Renal pelvis (tissue), 12 donors: ENCODE measurements around the gene STK38L. TPM values are rescaled to one million over a fixed set of nuclear protein-coding genes. Genes with fewer than 3 reads are reported as not detected.

ENCODE experiments used
- DNase-seq: peaks from one replicate; pipeline ENCODE4 v3.0.0-alpha.2; 2013
- long read RNA-seq, 16 experiments: transcript quantifications; one replicate each; lab custom pipeline, GENCODE V29; 2026
- polyA plus RNA-seq, 3 donors: library from polyadenylated mRNA; unstranded; fragments of 120-200 nt; gene quantifications; one replicate each; pipeline ENCODE4 v1.2.1, GENCODE V29; 2013; ENCODE audit not compliant: insufficient read length in 3 of 3

The STK38L gene
- polyA plus RNA-seq, result 10 to 100 TPM; 37.5 to 43.4 (median 38.7) TPM
- long read RNA-seq, donor 1, full-length matches to known transcripts, result 1 of 31 reads
- long read RNA-seq, donor 1, partial matches to known transcripts, result 30 of 31 reads
- long read RNA-seq, donor 1, other reads (novel, unspliced or antisense), result 0 of 31 reads
- long read RNA-seq, donor 2, full-length matches to known transcripts, result 5 of 5 reads
- long read RNA-seq, donor 2, partial matches to known transcripts, result 0 of 5 reads
- long read RNA-seq, donor 2, other reads (novel, unspliced or antisense), result 0 of 5 reads
- long read RNA-seq, donor 3, full-length matches to known transcripts, result 9 of 9 reads
- long read RNA-seq, donor 3, partial matches to known transcripts, result 0 of 9 reads
- long read RNA-seq, donor 3, other reads (novel, unspliced or antisense), result 0 of 9 reads
- long read RNA-seq, donor 4, full-length matches to known transcripts, result 1 of 1 reads
- long read RNA-seq, donor 4, partial matches to known transcripts, result 0 of 1 reads
- long read RNA-seq, donor 4, other reads (novel, unspliced or antisense), result 0 of 1 reads
- long read RNA-seq, donor 5, full-length matches to known transcripts, result 4 of 4 reads
- long read RNA-seq, donor 5, partial matches to known transcripts, result 0 of 4 reads
- long read RNA-seq, donor 5, other reads (novel, unspliced or antisense), result 0 of 4 reads
- long read RNA-seq, donor 6, full-length matches to known transcripts, result 6 of 6 reads
- long read RNA-seq, donor 6, partial matches to known transcripts, result 0 of 6 reads
- long read RNA-seq, donor 6, other reads (novel, unspliced or antisense), result 0 of 6 reads
- long read RNA-seq, donor 7, full-length matches to known transcripts, result 5 of 5 reads
- long read RNA-seq, donor 7, partial matches to known transcripts, result 0 of 5 reads
- long read RNA-seq, donor 7, other reads (novel, unspliced or antisense), result 0 of 5 reads
- long read RNA-seq, donor 8, full-length matches to known transcripts, result 4 of 4 reads
- long read RNA-seq, donor 8, partial matches to known transcripts, result 0 of 4 reads
- long read RNA-seq, donor 8, other reads (novel, unspliced or antisense), result 0 of 4 reads
- long read RNA-seq, donor 9, full-length matches to known transcripts, result 6 of 23 reads
- long read RNA-seq, donor 9, partial matches to known transcripts, result 17 of 23 reads
- long read RNA-seq, donor 9, other reads (novel, unspliced or antisense), result 0 of 23 reads
- long read RNA-seq, donor 10, full-length matches to known transcripts, result 7 of 7 reads
- long read RNA-seq, donor 10, partial matches to known transcripts, result 0 of 7 reads
- long read RNA-seq, donor 10, other reads (novel, unspliced or antisense), result 0 of 7 reads
- long read RNA-seq, donor 11, full-length matches to known transcripts, result 5 of 5 reads
- long read RNA-seq, donor 11, partial matches to known transcripts, result 0 of 5 reads
- long read RNA-seq, donor 11, other reads (novel, unspliced or antisense), result 0 of 5 reads
- long read RNA-seq, donor 12, full-length matches to known transcripts, result 11 of 11 reads
- long read RNA-seq, donor 12, partial matches to known transcripts, result 0 of 11 reads
- long read RNA-seq, donor 12, other reads (novel, unspliced or antisense), result 0 of 11 reads
- long read RNA-seq, donor 13, partial matches to known transcripts, result 9 of 10 reads
- long read RNA-seq, donor 13, other reads (novel, unspliced or antisense), result 0 of 10 reads
- long read RNA-seq, donor 14, result 0 reads
- long read RNA-seq, donor 15, full-length matches to known transcripts, result 4 of 32 reads
- long read RNA-seq, donor 15, partial matches to known transcripts, result 23 of 32 reads
- long read RNA-seq, donor 15, other reads (novel, unspliced or antisense), result 5 of 32 reads
- long read RNA-seq, donor 16, full-length matches to known transcripts, result 4 of 4 reads
- long read RNA-seq, donor 16, partial matches to known transcripts, result 0 of 4 reads
- long read RNA-seq, donor 16, other reads (novel, unspliced or antisense), result 0 of 4 reads

GRCh38 chr12:27243804-27244688 is at the start of gene STK38L:
Gene STK38L, plus strand, starts transcription at chr12:27244286. Its CDS starts 53,435 bp downstream, at chr12:27297721.
- DNase-seq, result peak; percentile 95

GRCh38 chr12:27194644-27195043 is 49.4 kb upstream of the STK38L start:
- DNase-seq, result no peak

DNA sequence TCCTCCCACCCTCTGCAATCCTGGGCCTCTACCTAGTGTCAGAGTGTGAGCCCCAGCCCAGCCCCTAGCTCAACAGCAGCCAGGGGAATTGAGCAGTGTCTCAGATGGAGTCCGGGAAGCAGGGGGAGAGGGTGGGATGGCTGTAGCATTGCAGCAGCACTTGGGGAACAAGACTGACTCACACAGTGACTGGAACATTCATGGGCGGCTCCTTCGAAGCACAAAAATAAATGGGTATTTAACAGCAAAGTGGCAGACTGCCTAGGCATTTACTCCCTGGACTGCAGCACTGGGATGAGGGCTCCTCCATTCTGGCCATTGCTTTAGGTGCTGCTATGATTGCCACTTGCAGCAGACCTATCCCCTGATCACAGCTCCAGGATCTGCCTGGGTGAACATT is 46.0 kb upstream of the STK38L start:
- DNase-seq, result no peak

DNA sequence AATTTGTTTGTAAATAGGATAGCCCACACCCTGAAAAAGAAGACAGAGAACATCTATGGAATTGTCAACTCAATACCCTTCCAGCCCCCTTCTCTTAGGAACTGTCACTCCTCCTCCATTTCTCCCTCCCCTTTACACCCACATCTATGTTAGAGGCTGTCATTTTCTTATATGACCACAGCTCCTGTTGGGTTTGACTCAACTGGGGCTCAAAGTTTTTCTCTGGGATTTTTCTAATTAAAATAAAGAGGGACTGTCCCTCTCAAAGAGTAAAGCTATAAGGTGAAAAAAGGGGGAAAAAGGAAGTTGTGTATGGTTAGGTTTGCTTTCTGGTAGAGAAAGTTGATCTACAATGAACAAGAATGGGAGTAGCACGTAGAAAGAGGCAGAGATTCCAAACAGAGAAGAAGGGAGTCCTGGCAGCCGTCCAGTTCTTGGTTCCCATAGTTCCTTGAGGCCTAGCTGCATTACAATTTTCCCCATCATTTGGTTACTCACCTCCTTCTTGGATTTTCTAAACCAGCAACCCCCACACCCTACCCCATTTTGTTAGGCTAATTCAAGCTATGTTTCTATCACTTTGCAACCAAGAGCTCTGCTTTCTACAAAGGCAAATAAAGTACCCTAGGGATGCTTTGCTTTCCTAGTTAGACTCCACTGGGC is 44.3 kb upstream of the STK38L start:
- DNase-seq, result no peak

DNA sequence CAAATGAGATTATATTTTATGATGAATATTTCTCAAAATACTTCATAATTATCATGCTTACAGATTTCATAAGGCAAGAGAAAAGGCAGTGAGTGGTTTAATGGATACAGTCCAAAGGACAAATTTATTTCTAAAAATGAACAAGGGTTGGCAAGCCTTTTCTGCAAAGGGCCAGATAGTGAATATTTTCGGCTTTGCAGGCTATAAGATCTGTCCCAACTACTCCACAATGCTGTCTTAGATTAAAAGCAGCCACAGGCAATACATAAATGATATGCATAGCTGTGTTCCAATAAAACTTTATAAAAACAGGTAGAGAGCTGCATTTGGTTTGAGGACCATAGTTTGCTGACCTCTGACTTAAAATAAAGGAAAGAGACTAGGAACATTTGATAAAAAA is 42.9 kb upstream of the STK38L start:
- DNase-seq, result no peak

DNA sequence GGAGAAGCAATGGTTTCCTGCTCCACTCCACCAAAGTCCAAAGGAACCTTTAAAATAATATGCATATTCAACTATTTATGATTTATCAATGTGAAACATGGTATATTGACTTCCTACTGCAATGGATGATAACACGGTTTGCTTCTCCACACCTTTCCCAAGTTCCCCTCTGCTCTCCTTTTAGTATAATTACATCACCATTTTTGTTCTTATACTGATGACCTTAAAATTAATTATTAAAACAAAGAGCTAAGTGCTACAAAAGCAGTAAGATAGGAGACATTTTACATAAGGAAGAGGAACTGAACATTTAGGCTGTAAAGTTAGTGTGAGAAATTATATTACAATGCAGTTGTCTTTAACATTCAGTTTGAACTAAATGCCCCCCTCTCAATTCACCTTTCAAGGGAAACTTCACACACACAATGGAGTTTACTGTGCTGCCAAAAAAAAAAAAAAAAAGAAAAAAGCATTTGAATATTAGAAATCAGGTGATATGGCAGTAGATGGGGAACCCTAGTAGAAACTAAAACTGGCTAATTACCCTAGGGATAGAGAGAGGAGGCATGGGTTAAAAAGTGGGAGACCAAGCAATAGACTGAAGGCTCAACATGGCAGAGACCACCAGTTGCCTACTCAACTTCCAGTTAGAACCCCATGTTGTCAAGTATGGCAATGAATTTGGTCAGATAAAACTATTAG is 37.1 kb upstream of the STK38L start:
- no peak for DNase-seq

DNA sequence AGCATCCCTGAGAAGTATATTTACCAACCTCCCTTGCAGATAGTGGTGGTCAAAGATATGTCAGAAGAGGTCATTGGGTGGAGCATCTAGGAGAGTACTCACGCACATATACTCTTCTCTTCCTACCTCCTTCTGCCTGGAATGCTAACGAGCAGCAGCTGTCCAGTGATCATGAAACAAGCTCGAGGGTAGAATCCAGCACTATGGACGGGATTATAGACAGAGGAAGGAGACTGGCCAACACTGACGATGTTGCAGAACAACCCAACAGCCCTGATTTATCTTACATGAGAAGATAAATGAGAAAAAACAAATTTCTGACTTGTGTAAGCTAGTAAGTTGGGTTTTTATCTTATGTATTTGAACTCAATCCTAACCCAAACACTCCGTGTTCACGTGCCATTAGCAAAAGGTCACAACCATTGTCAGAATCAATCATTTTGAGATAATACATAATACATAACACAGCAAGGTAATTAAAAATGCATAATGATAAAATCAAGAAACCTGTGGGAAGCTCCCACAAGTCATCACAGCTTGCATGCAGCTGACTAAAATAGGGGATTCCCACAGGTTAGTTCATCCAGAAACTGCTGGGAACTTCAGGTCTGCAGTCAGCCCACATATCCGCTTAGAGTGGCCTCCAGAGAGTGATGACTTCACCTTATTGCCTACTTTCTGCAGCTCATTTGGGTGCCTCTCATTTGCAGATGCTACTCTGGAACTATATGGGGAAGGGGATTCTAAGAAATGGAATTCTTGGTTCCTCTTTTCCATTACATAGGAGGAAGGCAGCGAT is 36.3 kb upstream of the STK38L start:
- DNase-seq, result no peak

GRCh38 chr12:27208414-27208750 is 35.7 kb upstream of the STK38L start:
- DNase-seq, result no peak

DNA sequence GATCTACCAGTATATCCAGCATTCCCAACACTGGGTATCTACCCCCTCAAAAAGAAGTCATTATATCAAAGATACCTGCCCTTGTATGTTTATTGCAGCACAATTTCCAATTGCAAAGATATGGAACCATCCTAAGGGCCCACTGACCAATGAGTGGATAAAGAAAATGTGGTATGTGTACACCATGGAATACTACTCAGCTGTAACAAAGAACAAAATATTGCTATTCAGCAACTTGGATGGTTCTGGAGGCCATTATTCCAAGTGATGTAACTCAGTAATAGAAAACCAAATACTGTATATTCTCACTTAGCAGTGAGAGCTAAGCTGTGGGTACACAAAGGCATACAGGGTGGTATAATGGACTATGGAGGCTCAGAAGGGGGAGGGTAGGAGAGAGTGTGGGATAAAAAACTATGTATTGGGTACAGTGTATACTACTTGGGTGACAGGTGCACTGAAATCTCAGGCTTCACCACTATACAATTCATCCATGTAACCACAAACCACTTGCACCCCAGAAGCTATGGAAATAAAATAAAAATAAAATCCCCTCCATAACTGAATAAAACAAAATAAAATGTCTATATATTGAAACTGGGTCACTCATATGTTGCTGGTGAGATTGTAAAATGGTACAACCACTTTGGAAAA is 34.7 kb upstream of the STK38L start:
- DNase-seq, result no peak

DNA sequence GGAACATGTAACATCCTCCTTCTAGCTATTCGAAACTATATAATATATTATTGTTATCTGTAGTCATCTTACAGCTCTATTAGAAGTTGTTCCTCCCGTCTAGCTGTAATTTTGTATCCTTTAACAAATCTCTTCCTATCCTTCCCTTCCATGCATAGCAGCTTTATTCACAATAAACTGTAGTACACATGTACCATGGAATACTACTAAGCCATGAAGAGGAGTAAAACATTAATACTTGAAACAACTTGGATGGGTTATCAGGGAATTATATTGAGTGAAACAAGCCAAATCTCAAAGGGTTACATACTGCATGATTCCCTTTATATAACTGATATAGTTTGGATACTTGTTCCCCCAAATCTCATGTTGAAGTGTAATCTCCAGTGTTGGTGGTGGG is 33.9 kb upstream of the STK38L start:
- DNase-seq, result no peak

DNA sequence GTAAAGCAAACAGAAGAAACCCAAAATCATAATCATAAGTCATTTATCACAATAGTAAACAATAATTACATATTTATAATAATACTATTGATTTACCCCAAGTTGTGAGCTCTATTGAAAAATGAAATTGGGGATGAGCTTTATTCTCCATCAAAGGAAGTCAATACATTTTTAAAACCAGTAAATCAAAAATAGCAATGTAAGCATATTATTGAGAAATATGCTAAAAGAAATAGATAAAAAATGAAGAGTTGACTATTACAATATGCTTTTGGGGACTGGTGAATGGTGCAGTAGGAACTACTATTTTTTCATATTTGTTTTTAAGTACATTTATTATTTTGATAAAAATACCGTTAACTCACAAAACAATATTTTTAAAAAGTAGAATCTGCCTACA is 31.2 kb upstream of the STK38L start:
- no peak for DNase-seq

DNA sequence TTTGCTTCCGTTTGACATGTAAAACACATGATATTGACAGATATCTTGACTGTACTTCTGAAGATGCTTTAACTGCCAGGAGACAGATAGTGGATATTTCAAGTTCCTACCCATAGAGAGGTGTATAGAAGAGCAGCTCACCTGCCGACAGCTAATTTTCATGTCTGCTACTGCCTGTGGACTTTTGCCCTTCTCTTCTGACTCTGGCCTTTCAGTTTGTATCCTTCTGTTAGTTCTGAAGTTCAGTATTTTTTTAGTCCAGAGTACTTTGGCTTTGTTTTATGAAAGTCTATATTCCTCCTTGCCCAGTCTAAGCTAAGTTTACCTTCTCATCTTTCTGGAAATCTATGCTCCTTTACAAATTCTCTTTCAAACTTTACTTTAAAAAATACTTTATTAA is 30.8 kb upstream of the STK38L start:
- no peak for DNase-seq

- no peak for DNase-seq
Measured at GRCh38 chr12:27213830-27214787, 30.0 kb upstream of the STK38L start.

DNA sequence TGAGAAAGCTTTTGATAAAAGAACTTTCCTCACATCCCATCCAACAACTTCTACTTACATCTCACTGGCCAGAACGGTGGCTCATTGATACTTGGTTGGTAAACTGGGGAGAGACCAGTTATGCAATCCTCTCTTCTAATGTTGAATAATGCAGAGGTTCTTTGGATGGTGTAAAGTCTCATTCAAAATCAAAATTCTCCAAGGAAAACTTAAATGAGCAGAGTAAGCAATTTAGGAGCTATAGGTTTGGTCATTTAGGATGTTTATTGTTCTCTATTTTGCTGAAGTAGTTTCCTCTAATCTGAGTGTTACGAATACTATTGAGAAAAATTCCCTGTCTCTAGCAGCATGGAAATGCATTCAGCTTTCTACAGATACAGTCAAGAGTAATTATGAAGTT is 26.5 kb upstream of the STK38L start:
- no peak for DNase-seq

DNA sequence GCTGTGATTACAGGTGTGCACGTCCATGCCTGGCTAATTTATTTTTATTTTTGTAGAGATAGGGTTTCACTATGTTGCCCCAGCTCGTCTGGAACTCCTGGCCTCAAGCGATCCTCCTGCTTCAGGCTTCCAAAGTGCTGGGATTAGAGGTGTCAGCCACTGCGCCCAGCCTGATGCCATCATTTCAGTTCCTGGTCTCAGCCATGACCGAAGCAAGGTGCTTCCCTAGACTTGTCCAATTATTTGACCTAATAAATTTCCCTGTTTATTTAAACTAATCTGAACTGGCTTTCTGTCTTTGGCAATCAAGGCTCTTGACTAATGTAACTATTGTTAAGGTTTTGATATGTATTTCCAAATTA is 24.4 kb upstream of the STK38L start:
- DNase-seq, result no peak
